ENCODE measurements around the gene NIPSNAP2. TPM values are rescaled to one million over a fixed set of nuclear protein-coding genes. Genes with fewer than 3 reads are reported as not detected.

The NIPSNAP2 gene
- total RNA-seq, 1 experiment from 2014 or later, result 38.5 TPM

GRCh38 chr7:56007167-56007652 lies 42.8 kb downstream of the NIPSNAP2 start:
- ATAC-seq, result no peak

GRCh38 chr7:56007891-56008290 lies 43.5 kb downstream of the NIPSNAP2 start:
- Mint-ChIP-seq H3K9me3 (no peaks in the 10 kb centered on the region), H3K36me3 (peaks cover 16% of the 10 kb centered on the region), H3K27ac (0 out of 2 replicates have a peak overlapping the region, but pooled peaks have one; percentile 9), H3K4me1 (peaks cover 3% of the 10 kb centered on the region; the same call in 1 of the 2 replicates), H3K4me3 (no peak overlapping the region), H3K27me3 (ENCODE audit: low read depth) (no peaks in the 10 kb centered on the region)
- ATAC-seq, result no peak
- TF ChIP-seq NR1H2 (CRISPR knock-in tag; IDR thresholded peaks at IDR 0.05), result no peak
- no peak for TF ChIP-seq ERG (CRISPR knock-in tag; IDR thresholded peaks at IDR 0.05)
- no peak for TF ChIP-seq ZNF281 (CRISPR knock-in tag; IDR thresholded peaks at IDR 0.05)
- no peak for TF ChIP-seq ESRRA (CRISPR knock-in tag; IDR thresholded peaks at IDR 0.05; ENCODE audit: borderline replicate concordance)
- no peak for TF ChIP-seq ZNF138 (CRISPR knock-in tag; conservative IDR thresholded peaks at IDR 0.05)
- no peak for TF ChIP-seq CBFB (CRISPR knock-in tag; IDR thresholded peaks at IDR 0.05; ENCODE audit: low read depth)
- TF ChIP-seq ZNF671 (CRISPR knock-in tag; IDR thresholded peaks at IDR 0.05), result no peak
- TF ChIP-seq NFE2L1 (CRISPR knock-in tag; IDR thresholded peaks at IDR 0.05), result no peak
- TF ChIP-seq ZSCAN18 (CRISPR knock-in tag; IDR thresholded peaks at IDR 0.05), result no peak
- TF ChIP-seq CTCF (IDR thresholded peaks at IDR 0.05), result no peak
- no peak for TF ChIP-seq ZNF425 (CRISPR knock-in tag; conservative IDR thresholded peaks at IDR 0.05)
- TF ChIP-seq ZNF423 (CRISPR knock-in tag; IDR thresholded peaks at IDR 0.05), result no peak
- TF ChIP-seq GTF2I (CRISPR knock-in tag; conservative IDR thresholded peaks at IDR 0.05), result no peak
- CTCF ChIA-PET, result interaction anchor here (0.6 to 1.8 kb wide), 2 partner anchors 43 to 80 kb away, joined by 3 to 4 read pairs; partner anchors contain the start of genes CCT6A and PSPH
- POLR2A ChIA-PET, result interaction anchor here (0.5 kb wide), 1 partner anchor 57 kb away, joined by 4 read pairs; no protein-coding TSS in a partner anchor
- no peak for DNase-seq (ENCODE audit: low spot score)

More at GRCh38 chr7:56007167-56007652, 42.8 kb downstream of the NIPSNAP2 start:
- peaks cover 14% of the 10 kb centered on the region for H3K36me3 Mint-ChIP-seq
- no peak for DNase-seq (ENCODE audit: low spot score)
- ChIA-PET CTCF (interaction anchor here (0.6 to 1.8 kb wide), 4 partner anchors 27 to 86 kb away, joined by 3 to 4 read pairs (median 3); partner anchors contain the start of genes CCT6A, PHKG1 and PSPH), POLR2A (interaction anchor here (0.5 kb wide), 1 partner anchor 58 kb away, joined by 4 read pairs; no protein-coding TSS in a partner anchor)
- H3K4me3 Mint-ChIP-seq, result no peak overlapping the region
- peak; percentile 69 for TF ChIP-seq GABPB1 (CRISPR knock-in tag; IDR thresholded peaks at IDR 0.05)
- TF ChIP-seq SMAD4 (CRISPR knock-in tag; IDR thresholded peaks at IDR 0.05), result no peak
- peak; percentile 40; the same call in 1 of the 2 replicates for TF ChIP-seq ZNF121 (CRISPR knock-in tag; IDR thresholded peaks at IDR 0.05)
- peaks cover 3% of the 10 kb centered on the region; the same call in 1 of the 2 replicates for H3K4me1 Mint-ChIP-seq
- H3K27ac Mint-ChIP-seq, result no peak overlapping the region
- H3K27me3 Mint-ChIP-seq (ENCODE audit: low read depth), result no peaks in the 10 kb centered on the region
- H3K9me3 Mint-ChIP-seq, result no peaks in the 10 kb centered on the region
